CD8-positive, alpha-beta memory T cell (primary cell): Measurements from ENCODE around the gene TDP1. TPM values are rescaled to one million over a fixed set of nuclear protein-coding genes. Genes with fewer than 3 reads are reported as not detected.

Experiments used
- CTCF ChIA-PET: fragments of 350-600 bp; sonication (Branson Sonifier 250); formaldehyde crosslinking; loops from one replicate; lab custom pipeline; 2021; ENCODE audit warnings: antibody characterized with exemption; lab: Charles Lee
- POLR2A ChIA-PET: fragments of 350-600 bp; sonication (Branson Sonifier 250); formaldehyde crosslinking; loops from one replicate; lab custom pipeline; 2021; ENCODE audit warnings: antibody characterized with exemption; lab: Charles Lee
- DNase-seq, 5 donors: peaks; one replicate each; pipeline versions ENCODE4 v3.0.0 to v3.0.0-alpha.2; 2020 to 2022; ENCODE audit warnings: mixed read lengths in 1 of 5
- H3K27ac ChIP-seq: one replicate; pipeline ENCODE4 v1.7.0; 2013; ENCODE audit warnings: low read depth, mild to moderate bottlenecking, low read length, moderate library complexity
- H3K27me3 ChIP-seq: 2 replicates; pipeline ENCODE4 v1.7.0; 2013; ENCODE audit warnings: low read length, mild to moderate bottlenecking; ENCODE audit not compliant: insufficient read depth, poor library complexity, severe bottlenecking
- H3K36me3 ChIP-seq: 2 replicates; pipeline ENCODE4 v1.7.0; 2013; ENCODE audit warnings: mild to moderate bottlenecking, low read length, moderate library complexity; ENCODE audit not compliant: insufficient read depth
- H3K4me1 ChIP-seq: 2 replicates; pipeline ENCODE4 v1.7.0; 2013; ENCODE audit warnings: mild to moderate bottlenecking, low read length, moderate library complexity; ENCODE audit not compliant: insufficient read depth
- H3K4me3 ChIP-seq: 2 replicates; pipeline ENCODE4 v1.7.0; 2013; ENCODE audit warnings: mild to moderate bottlenecking, low read length
- H3K9me3 ChIP-seq: 2 replicates; pipeline ENCODE4 v1.7.0; 2013; ENCODE audit warnings: mild to moderate bottlenecking, low read length
- H3K27ac Mint-ChIP-seq, 8 donors: one replicate each; pipeline ENCODE4 v1.8.0; 2020 to 2021; ENCODE audit warnings: mixed read lengths in 8 of 8, mild to moderate bottlenecking in 6 of 8, inconsistent platforms in 3 of 8, moderate library complexity in 3 of 8
- H3K27me3 Mint-ChIP-seq, 2 donors: one replicate each; pipeline ENCODE4 v1.8.0; 2020 to 2021; ENCODE audit warnings: mixed read lengths in 2 of 2, mild to moderate bottlenecking in 1 of 2, moderate library complexity in 1 of 2
- H3K36me3 Mint-ChIP-seq, 3 donors: one replicate each; pipeline ENCODE4 v1.8.0; 2020 to 2021; ENCODE audit warnings: mixed read lengths in 3 of 3, inconsistent platforms in 1 of 3, mild to moderate bottlenecking in 1 of 3
- H3K4me1 Mint-ChIP-seq, 3 donors: one replicate each; pipeline ENCODE4 v1.8.0; 2020 to 2021; ENCODE audit warnings: mixed read lengths in 3 of 3, inconsistent platforms in 1 of 3, mild to moderate bottlenecking in 1 of 3
- H3K4me3 Mint-ChIP-seq, 7 donors: one replicate each; pipeline ENCODE4 v1.8.0; 2020 to 2021; ENCODE audit warnings: mixed read lengths in 7 of 7, mild to moderate bottlenecking in 6 of 7, moderate library complexity in 4 of 7, inconsistent platforms in 2 of 7
- H3K9me3 Mint-ChIP-seq, 5 donors: one replicate each; pipeline ENCODE4 v1.8.0; 2020 to 2022; ENCODE audit warnings: mixed read lengths in 5 of 5, mild to moderate bottlenecking in 3 of 5, moderate library complexity in 2 of 5, inconsistent platforms in 1 of 5
- polyA plus RNA-seq: library from polyadenylated mRNA; unstranded; fragments of 300-500 nt; fragmentation: Illumina TruSeq; gene quantifications from one replicate; pipeline ENCODE4 v1.2.3, GENCODE V29; 2021
- total RNA-seq, 2 experiments: library from RNA; stranded (reverse); gene quantifications; one replicate each; pipeline ENCODE4 v1.2.3, GENCODE V29; 2021

TDP1 gene
- total and polyA plus RNA-seq, 3 experiments from 2014 or later: 38.7 to 84.2 (median 82.2) TPM

DNA sequence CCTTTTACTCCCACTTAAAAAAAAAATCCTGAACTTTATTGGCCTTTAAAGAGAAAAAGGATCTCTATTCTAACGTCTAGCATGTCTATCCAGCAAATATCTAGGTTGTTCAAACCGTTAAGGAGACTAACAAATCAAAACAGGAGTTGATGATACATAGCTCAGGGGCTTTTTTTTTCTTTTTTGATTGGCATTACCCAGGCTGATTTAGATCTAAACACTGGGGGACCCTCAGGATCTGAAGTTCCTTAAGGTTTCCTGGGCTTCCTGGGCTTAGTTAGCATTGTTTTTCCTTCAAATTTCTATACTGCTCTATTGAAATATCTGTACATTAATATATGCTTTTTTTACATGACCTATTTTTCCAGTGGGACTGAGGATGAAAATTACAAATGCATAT lies 43.5 kb upstream of the TDP1 start:
- H3K4me1 ChIP-seq: no peaks in the 10 kb centered on the region
- no peaks in the 10 kb centered on the region for H3K36me3 ChIP-seq
- H3K4me1 Mint-ChIP-seq: peaks cover 2 to 4% (median 4%) of the 10 kb centered on the region in 3 donors
- ChIA-PET POLR2A (no interaction called here), CTCF (interaction anchor here (3.8 kb wide), 1 partner anchor 872 kb away, joined by 16 read pairs; no protein-coding TSS in a partner anchor)
- H3K27me3 ChIP-seq: no peaks in the 10 kb centered on the region
- H3K4me3 Mint-ChIP-seq: no peak overlapping the region
- no peak for DNase-seq
- peaks cover 3 to 7% of the 10 kb centered on the region in 2 donors for H3K27me3 Mint-ChIP-seq
- no peaks in the 10 kb centered on the region for H3K9me3 Mint-ChIP-seq
- no peaks in the 10 kb centered on the region for H3K9me3 ChIP-seq
- H3K27ac ChIP-seq: no peak overlapping the region
- H3K4me3 ChIP-seq: no peak overlapping the region
- no peak overlapping the region for H3K27ac Mint-ChIP-seq
- H3K36me3 Mint-ChIP-seq: no peaks in the 10 kb centered on the region

DNA sequence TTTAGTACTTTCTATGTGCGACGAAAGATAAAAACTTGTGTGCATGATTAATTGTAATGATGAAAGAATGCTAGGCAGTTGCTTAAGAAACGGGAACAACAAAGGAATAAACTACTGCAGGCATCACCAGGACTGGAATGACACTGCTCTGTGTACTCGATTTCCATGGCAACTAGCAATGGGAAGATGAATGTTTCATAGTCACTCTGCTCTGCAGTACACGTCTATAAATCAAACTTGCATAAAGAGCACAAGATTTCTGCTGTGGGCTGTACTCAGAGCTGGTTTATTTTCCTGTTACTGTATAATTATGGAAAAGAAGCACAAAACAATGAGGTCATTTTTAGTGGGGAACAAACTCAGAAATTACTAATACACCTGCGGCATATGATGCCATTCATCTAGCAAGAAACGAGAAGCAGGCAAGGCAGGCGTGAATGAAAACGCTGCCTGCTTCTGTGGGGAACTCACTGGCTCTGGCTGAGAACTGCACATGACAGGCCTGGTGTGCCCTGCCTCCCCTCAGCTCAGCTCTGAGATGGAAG lies 43.0 kb upstream of the TDP1 start:
- Mint-ChIP-seq H3K9me3 (no peaks in the 10 kb centered on the region), H3K36me3 (no peaks in the 10 kb centered on the region), H3K27ac (peak overlapping the region in 1 of 8 donors; percentile 8), H3K4me3 (no peak overlapping the region), H3K4me1 (peaks cover 2 to 4% (median 4%) of the 10 kb centered on the region in 3 donors), H3K27me3 (peaks cover 1 to 7% of the 10 kb centered on the region in 2 donors)
- ChIA-PET CTCF (interaction anchor here (1.0 to 3.8 kb wide), 2 partner anchors 872 to 886 kb away, joined by 3 to 16 read pairs; no protein-coding TSS in a partner anchor), POLR2A (no interaction called here)
- H3K9me3 ChIP-seq: no peaks in the 10 kb centered on the region
- no peaks in the 10 kb centered on the region for H3K27me3 ChIP-seq
- H3K27ac ChIP-seq: no peak overlapping the region
- no peak for DNase-seq
- H3K4me3 ChIP-seq: no peak overlapping the region
- no peaks in the 10 kb centered on the region for H3K4me1 ChIP-seq
- H3K36me3 ChIP-seq: no peaks in the 10 kb centered on the region

DNA sequence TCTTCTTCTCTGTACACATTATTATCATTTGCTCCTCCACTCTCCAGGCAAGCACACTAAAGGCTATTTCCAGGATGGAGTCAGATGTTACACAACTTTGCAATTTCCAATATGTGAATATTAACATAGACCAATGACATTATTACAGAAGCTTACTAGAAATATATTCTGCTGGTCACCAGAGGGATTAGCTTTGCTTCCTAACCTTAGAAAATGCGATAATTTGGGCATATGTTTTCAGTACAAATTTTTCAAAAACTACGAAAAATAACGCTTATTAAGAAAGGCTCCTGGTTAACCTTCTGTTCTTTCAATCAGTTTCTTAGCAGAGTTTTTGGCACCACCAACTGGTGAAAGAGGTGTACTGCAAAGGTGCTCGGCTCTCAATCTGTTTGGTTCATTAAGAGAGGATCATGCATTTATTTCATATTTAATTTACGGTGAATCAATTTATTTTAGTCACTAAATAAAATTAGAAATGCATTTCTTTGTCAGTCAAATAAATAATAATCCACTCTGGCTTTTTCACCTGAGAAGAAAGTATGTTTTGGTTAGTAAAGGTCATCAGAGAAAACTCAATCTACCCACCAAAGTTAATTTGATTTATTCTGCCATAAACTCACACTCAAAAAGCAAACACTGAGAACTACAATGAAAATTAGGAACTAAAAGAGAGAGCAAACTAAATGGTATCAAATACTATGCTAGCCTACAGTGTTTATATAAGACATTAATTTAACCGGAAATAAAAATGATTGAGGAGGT lies 40.4 kb upstream of the TDP1 start:
- Mint-ChIP-seq H3K27ac (no peak overlapping the region), H3K4me3 (no peak overlapping the region), H3K4me1 (peaks cover 2 to 4% (median 4%) of the 10 kb centered on the region in 3 donors), H3K9me3 (no peaks in the 10 kb centered on the region), H3K27me3 (peaks cover 3 to 7% of the 10 kb centered on the region in 2 donors), H3K36me3 (no peaks in the 10 kb centered on the region)
- peak; percentile 24 to 62 (median 44) for DNase-seq
- POLR2A ChIA-PET: no interaction called here
- H3K9me3 ChIP-seq: no peaks in the 10 kb centered on the region
- H3K4me3 ChIP-seq: no peak overlapping the region
- H3K27ac ChIP-seq: no peak overlapping the region
- CTCF ChIA-PET: interaction anchor here (1.0 to 3.8 kb wide), 6 partner anchors 17 to 888 kb away, joined by 3 to 16 read pairs (median 7); no protein-coding TSS in a partner anchor
- H3K36me3 ChIP-seq: no peaks in the 10 kb centered on the region
- H3K27me3 ChIP-seq: no peaks in the 10 kb centered on the region
- no peaks in the 10 kb centered on the region for H3K4me1 ChIP-seq

DNA sequence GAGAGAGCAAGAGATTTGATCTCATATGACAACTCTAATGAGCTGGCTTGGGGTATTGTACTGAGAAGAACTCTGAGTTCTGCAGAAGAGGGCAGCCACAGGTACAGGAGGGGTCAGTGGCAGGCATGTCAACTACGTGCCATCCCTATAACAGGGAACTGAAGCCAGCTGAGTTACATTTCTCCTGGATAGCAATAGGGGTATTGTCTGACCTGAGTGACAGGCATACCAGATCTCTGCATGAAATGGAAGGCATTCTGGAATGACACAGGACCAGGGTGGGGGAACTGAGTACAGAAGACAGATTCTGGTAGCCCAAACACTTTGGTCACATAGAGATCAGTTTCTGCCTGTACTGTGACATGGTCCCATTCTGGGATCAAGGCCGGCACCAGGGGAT lies 37.0 kb upstream of the TDP1 start:
- no peaks in the 10 kb centered on the region for H3K36me3 Mint-ChIP-seq
- DNase-seq: no peak
- no peaks in the 10 kb centered on the region for H3K27me3 ChIP-seq

DNA sequence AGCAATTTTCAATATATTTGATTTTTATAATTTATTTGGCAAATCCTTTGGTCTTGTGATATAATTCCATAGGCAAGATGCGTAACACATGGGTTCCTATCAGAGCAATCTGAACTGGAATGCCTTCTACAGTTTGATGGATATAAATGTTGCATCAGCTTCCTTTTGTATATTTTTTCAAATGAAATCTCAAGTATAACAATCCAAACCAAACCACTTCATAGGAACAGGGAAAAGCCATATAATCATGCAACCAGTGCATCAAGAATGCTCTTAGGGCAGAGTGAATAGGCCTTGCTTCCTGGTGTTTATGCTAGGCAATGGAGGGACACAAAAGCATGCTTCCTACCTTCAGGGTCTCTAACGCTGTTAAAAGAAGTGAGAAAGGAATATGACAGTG lies 35.7 kb upstream of the TDP1 start:
- H3K27me3 Mint-ChIP-seq: peaks cover 1 to 2% of the 10 kb centered on the region in 2 donors
- no peaks in the 10 kb centered on the region for H3K27me3 ChIP-seq
- H3K9me3 Mint-ChIP-seq: no peaks in the 10 kb centered on the region
- no peak overlapping the region for H3K27ac Mint-ChIP-seq
- no peaks in the 10 kb centered on the region for H3K36me3 ChIP-seq
- H3K4me3 Mint-ChIP-seq: no peak overlapping the region
- H3K4me1 Mint-ChIP-seq: peaks cover 2 to 3% (median 2%) of the 10 kb centered on the region in 3 donors
- H3K4me1 ChIP-seq: no peaks in the 10 kb centered on the region
- H3K27ac ChIP-seq: no peak overlapping the region
- POLR2A ChIA-PET: no interaction called here
- no peak for DNase-seq
- H3K9me3 ChIP-seq: no peaks in the 10 kb centered on the region
- H3K4me3 ChIP-seq: no peak overlapping the region
- CTCF ChIA-PET: interaction anchor here (1.0 to 3.2 kb wide), 2 partner anchors 879 to 892 kb away, joined by 3 to 10 read pairs; no protein-coding TSS in a partner anchor
- H3K36me3 Mint-ChIP-seq: no peaks in the 10 kb centered on the region

More for the DNA sequence above, 37.0 kb upstream of the TDP1 start:
- Histone ChIP-seq H3K4me3 (no peak overlapping the region), H3K9me3 (no peaks in the 10 kb centered on the region), H3K27ac (no peak overlapping the region), H3K4me1 (no peaks in the 10 kb centered on the region), H3K36me3 (no peaks in the 10 kb centered on the region)
- Mint-ChIP-seq H3K4me1 (peaks cover 2 to 4% (median 4%) of the 10 kb centered on the region in 3 donors), H3K27me3 (peaks cover 2 to 4% of the 10 kb centered on the region in 2 donors), H3K27ac (peak overlapping the region in 1 of 8 donors; percentile 63), H3K4me3 (no peak overlapping the region), H3K9me3 (no peaks in the 10 kb centered on the region)
- POLR2A ChIA-PET: no interaction called here
- CTCF ChIA-PET: interaction anchor here (3.2 kb wide), 1 partner anchor 878 kb away, joined by 10 read pairs; no protein-coding TSS in a partner anchor

DNA sequence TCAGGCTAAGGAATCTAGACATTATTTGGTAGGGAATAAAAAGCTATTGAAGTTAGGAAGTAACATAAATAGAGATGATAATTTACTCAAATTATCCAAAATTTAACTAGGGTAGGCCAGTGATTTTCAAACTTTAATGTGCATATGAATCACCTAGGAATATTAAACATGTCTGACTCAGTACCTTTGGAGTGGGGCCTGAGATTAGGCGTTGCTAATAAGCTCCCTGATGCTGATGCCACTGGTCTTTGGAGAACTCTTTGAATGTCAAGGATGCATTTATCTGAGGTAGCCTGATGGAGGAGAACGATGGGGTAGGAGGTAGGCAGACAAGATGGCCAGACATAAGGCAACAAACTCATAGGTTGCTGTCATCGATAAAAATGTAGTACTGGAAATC lies 34.4 kb upstream of the TDP1 start:
- CTCF ChIA-PET: interaction anchor here (0.9 to 3.2 kb wide), 3 partner anchors 18 to 894 kb away, joined by 3 to 10 read pairs (median 5); no protein-coding TSS in a partner anchor
- H3K36me3 ChIP-seq: no peaks in the 10 kb centered on the region

DNA sequence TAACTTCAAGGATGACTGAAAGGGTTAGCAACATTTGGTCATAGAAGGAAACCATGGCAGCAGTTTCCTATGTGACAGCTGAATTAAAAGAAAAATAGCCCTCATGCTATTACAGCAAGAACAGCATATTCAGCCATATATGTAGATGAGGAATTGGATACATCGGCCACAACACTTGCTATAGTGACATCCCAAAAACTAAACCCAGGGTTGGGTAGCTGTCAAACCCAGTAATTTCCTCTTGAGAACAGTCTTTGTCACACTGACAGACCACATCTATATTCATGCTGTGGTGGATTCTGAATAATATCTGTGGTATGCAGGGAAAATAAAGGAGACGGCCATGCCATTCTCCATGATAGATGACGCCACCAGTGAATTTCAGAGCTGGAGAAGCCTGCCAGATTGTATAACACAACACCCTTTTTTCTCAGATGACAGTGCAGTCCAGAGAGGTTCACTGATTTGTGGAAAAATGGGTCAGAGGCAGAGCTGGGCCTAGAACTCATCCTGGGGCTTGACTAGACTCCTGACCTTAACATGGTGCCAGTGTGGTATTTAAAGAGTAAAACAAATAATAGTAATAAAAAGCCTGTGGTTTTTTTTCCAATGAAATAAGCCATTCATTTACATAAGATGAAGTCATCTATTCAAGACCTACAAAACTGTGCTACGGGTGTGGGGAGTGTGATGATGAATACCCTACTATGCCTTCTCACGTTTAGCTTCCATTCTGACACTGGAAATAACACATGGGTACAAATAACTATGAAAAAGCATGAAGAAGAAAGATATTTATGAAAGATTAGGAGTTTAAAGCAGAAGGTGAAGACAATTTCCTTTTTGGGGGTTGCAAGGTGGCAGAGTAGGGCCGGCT lies 33.5 kb upstream of the TDP1 start:
- Mint-ChIP-seq H3K27ac (no peak overlapping the region), H3K36me3 (no peaks in the 10 kb centered on the region), H3K4me3 (no peak overlapping the region), H3K27me3 (peaks cover 0 to 2% of the 10 kb centered on the region in 2 donors), H3K9me3 (no peaks in the 10 kb centered on the region), H3K4me1 (no peaks in the 10 kb centered on the region)
- Histone ChIP-seq H3K36me3 (no peaks in the 10 kb centered on the region), H3K27ac (no peak overlapping the region), H3K27me3 (no peaks in the 10 kb centered on the region), H3K4me1 (no peaks in the 10 kb centered on the region), H3K4me3 (no peak overlapping the region), H3K9me3 (no peaks in the 10 kb centered on the region)
- no peak for DNase-seq
- POLR2A ChIA-PET: no interaction called here
- CTCF ChIA-PET: interaction anchor here (1.2 kb wide), 1 partner anchor 895 kb away, joined by 5 read pairs; no protein-coding TSS in a partner anchor

More for the DNA sequence above, 34.4 kb upstream of the TDP1 start:
- H3K36me3 Mint-ChIP-seq: no peaks in the 10 kb centered on the region
- Histone ChIP-seq H3K4me1 (no peaks in the 10 kb centered on the region), H3K27ac (no peak overlapping the region), H3K27me3 (no peaks in the 10 kb centered on the region), H3K9me3 (no peaks in the 10 kb centered on the region), H3K4me3 (no peak overlapping the region)
- no peak overlapping the region for H3K4me3 Mint-ChIP-seq
- POLR2A ChIA-PET: no interaction called here
- H3K4me1 Mint-ChIP-seq: no peaks in the 10 kb centered on the region
- no peak for DNase-seq
- peaks cover 0 to 2% of the 10 kb centered on the region in 2 donors for H3K27me3 Mint-ChIP-seq
- H3K27ac Mint-ChIP-seq: no peak overlapping the region
- H3K9me3 Mint-ChIP-seq: no peaks in the 10 kb centered on the region
